Myocyte (in vitro differentiated cells): ENCODE results near the gene SRGAP1. TPM values are rescaled to one million over a fixed set of nuclear protein-coding genes. Genes with fewer than 3 reads are reported as not detected.
"Not testable (repeated sequence)": the region's sequence is repeated elsewhere in the genome, so short reads cannot be mapped to it uniquely, and the experiment has no call there.

Experiments used
- DNase-seq: peaks from one replicate; pipeline ENCODE4 v3.0.0-alpha.2; 2012; ENCODE audit warnings: low read depth
- total RNA-seq: library from RNA; depleted of rRNA; stranded (reverse); fragments of >200 nt; gene quantifications from 2 replicates; pipeline ENCODE4 v1.2.3, GENCODE V29; 2014

Gene SRGAP1
- total RNA-seq, 1 donor from 2014 or later, result 2.1 TPM

DNA sequence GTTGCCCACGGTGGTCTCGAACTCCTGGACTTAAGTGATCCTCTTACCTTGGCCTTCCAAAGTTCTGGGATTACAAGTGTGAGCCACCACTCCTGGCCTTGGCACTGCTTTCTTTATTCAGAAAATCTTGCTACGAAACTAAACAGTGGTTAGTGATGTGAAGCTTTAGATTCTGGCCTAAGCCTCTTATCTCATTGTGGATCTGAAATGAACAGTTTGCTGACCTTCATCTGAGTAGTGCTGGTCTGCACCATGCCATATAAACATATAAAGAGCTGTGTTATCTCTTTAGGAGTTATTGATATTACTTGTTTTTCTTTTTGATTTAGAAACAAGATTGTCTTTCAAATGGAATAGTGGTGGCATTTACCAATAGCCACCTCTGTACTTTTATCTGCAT lies 22.6 kb downstream of the SRGAP1 start:
- no peak for DNase-seq

DNA sequence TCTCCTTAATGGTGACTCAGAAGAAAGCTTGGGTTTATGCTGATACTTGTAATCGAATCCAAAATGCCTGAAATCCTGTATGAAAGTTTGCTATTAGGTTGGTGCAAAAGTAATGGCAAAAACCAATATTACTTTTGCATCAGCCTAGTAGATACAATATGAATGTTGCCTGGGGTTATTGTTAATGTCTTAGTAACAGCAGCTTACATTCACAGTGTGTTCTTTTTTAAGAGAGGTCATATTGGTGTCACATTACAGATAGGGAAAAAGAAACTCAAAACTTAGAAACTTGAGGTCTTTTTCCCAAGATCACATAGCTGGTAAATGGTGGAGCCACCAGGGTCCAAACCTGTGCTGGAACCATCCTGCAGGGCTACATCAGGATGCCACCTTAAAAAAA lies 25.2 kb downstream of the SRGAP1 start:
- DNase-seq, result no peak

DNA sequence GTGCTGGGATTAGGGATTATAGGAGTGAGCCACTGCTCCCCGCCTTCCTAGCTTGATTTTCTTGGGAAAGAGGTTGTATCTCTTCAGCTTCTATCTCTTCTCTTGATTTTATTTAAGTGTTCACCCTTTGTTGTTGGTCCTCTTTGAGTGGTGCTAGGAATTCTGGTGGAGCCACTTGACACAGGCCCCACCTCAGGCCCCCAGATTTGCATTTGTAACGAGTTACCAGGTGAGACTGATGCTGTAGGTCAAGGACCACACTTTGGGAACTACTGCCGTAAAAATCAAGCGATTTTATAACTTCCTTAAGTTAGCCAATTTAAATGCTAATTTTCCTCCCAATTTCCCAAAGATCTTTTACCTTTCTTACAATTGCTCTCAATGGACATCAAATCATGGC lies 26.3 kb downstream of the SRGAP1 start:
- no peak for DNase-seq

DNA sequence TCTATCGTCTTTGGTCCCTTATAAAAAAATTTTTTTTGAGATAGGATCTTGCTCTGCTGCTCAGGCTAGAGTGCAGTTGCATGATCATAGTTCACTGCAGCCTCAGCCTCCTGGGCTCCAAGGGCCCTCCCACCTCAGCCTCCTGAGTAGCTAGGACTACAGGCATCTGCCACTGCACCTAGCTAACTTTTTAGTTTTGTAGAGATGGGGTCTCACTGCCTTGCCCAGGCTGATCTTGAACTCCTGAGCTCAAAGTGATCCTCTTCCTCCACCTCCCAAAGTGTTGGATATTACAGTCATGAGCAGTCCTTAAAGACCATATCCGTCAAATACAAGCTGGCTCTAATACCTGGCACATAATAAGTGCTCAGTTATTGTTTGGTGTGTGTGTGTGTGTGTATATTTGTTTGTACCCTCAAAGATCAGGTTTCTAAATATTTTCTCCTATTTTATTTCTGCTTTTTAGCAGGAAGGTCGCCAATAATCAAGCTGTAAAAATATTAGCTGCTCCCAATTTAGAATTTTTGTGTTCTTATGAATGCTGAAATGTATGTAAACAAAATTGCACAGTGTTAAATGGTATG lies 30.5 kb downstream of the SRGAP1 start:
- no peak for DNase-seq

DNA sequence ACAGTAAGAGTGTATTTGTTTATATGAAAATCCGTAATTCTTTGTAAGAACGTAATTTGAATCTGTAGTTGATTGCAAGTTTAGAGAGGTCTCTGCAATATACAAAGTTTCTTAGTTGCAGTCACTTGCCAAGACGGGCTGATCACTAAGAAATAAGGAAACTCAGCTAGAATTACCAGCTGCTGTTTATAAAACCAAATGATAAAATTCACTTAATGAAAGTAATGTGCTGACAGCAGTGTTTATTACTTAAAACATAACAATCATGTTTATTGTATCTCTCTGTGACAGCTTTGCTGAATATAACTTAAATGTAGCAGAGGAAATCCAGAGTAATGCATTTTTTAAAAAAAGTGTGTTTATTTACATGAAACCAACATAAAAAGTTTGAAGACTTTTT lies 31.2 kb downstream of the SRGAP1 start:
- no peak for DNase-seq

DNA sequence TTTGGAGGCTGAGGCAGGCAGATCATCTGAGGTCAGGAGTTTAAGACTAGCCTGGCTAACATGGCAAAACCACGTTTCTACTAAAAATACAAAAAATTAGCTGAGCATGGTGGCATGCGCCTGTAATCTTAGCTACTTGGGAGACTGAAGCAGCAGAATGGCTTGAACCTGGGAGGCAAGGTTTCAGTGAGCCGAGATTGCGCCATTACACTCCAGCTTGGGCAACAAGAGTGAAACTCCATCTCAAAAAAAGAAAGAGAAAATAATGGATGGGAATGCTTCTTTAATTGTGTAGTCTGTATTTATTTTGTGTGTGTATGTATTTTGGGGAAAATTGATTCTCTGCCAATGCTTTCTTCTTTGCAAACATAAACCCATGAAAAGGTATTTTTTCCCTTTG lies 32.5 kb downstream of the SRGAP1 start:
- DNase-seq, result no peak

DNA sequence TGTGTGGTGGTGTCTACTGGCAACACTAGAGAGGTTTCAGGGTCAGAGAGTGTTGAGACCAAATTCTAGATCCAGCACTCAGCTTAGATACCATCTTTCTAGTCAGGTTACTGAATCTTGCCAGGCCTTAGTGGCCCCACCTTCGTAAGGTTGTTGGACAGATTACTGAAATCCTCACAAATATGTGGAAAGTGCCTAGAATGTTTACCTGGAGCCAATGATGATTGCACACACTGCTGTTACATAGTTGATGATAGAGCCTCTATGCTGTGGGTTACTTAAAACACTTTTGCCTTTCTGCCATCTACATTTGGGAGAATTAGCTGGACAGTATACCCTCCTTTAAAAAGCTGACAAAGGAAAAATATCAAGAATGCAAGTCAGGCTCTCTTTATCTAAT lies 33.2 kb downstream of the SRGAP1 start:
- no peak for DNase-seq

DNA sequence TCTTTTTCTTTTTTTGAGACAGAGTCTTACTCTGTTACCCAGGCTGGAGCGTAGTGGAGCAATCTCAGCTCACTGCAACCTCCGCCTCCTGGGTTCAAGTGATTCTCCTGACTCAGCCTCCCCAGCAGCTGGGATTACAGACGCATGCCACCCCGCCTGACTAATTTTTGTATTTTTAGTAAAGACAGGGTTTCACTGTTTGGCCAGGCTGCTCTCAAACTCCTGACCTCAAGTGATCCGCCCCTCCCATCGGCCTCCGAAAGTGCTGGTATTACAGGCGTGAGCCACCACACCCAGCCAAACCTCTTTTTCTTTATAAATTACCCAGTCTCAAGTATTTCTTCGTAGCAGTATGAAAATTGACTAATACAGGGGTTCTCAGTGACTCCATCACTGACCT lies 35.7 kb downstream of the SRGAP1 start:
- not testable (repeated sequence) for DNase-seq

DNA sequence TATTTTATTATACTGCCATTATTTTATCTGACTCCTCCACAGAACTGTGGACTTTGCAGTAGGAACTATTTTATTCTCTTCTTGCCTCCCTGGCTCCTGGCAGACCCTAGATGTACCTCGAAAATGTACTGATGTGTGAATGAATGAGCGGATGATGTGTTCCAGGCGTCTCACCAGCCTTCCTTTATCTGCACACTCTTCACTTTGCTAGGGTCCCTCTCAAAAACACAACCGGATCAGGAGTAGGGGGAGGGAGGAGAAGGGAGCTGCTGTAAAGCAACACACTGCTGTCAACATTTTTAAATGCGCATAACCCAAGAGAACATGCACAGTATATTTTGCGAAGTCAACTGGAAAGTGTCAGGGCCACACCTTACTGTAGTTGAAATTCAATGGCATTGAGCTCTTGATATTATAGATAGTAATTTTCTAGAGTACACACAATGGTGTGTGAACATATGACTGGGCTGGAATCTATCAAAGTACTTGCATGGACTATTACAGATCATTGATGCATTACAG lies 36.3 kb downstream of the SRGAP1 start:
- DNase-seq, result no peak

DNA sequence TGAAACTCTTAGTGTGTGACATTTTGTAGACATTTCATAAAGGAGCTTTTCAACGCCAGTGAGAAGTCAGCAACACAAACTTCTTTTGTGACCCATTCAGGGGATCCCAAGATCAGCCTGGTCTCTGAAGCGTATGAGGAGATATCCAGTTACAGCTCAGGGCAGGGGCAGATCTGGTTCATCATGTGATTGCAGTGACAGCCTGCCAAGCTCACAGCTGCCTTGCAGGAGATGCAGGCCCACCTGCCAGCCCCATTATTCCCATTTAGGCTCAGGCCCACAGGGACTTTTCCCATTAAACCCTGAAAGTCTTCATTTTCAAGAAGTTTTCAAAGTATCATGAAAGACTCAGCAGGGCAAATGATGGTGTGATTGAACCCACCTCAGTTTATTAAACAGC lies 38.3 kb downstream of the SRGAP1 start:
- DNase-seq, result peak; percentile 91

DNA sequence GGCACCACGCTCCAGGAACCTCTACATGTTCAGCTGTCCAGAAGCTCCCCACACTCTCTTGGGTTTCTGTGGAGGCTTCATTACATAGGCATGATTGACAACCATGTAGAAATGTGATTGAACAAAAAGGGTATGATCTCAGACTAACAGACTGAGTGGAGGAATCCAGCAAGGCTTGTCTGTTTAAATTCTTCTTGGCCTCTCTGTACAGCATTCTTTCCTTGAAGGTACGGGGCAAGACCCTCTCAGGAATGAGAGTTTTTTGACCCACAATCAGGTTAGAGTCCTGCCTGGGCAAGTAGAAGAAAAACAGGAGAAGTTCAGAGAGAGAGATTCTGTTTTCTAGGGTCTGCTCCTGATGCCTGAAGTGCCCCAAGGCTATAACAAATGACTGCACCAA lies 40.9 kb downstream of the SRGAP1 start:
- no peak for DNase-seq

DNA sequence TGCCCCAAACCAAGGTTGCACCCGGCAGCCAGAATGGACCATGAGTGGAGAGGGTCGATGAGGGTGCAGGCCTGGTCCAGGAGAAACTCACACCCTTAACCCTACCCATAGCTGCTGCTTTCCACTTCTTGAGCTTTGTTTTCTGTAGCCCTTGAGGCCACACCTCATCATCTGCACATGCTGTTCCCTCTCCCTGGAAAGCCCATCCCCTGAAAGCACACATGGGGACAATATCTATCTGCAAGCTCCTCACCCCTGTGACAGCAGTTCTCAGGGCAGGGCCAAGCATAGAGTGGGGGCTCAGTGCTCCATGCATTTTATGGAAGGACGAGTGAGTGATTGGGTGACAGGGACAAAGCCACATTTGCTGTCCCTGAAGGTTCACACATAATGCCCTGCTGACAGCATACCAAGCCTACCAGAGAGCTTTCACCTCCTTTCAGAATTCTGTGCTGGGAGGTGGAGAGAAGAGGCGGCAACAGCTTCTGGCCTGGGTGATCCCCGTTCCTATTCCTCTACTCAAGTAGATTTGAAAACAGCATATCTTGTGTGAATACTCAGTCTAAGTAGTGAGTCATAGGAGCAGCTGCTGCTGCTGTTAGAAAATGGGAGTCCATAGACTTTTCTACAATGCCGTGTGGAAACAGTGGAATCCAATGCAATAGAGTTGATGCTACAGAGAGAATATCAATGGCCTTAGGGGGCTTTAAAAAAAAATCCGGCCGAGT lies 44.6 kb downstream of the SRGAP1 start:
- peak; percentile 75 for DNase-seq

DNA sequence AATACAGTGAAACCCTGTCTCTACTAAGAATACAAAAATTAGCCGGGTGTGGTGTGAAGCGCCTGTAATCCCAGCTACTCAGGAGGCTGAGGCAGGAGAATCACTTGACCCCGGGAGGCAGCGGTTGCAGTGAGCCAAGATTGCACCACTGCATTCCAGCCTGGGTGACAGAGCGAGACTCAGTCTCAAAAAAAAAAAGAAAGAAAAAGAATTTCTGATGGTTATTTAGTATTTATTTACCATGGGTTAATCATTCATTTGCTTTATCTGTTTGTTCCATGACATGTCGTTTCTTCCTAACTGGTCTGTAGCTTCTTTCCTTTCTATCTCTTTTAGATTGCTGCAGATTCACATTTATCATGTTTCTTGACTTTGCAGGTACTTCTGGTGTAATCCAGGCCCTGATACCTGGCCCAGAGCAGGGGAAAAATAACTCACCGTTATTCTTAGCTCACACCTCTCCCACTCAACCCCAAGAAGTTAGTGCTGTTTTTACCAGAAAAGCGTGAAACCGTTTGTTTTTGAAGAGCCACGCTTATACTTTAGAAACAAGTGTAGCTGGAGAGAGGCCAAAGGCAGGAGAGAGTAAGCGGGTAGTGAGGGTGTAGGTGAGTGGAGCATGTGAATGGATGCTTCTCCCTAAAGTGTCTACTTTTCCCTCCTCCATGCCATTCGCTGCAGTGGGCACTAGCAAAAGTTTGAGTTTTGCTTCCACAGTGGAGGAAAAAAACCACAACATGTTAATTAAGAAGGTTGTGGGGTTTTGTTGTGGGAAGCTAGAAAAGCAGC lies 45.4 kb downstream of the SRGAP1 start:
- DNase-seq, result no peak

DNA sequence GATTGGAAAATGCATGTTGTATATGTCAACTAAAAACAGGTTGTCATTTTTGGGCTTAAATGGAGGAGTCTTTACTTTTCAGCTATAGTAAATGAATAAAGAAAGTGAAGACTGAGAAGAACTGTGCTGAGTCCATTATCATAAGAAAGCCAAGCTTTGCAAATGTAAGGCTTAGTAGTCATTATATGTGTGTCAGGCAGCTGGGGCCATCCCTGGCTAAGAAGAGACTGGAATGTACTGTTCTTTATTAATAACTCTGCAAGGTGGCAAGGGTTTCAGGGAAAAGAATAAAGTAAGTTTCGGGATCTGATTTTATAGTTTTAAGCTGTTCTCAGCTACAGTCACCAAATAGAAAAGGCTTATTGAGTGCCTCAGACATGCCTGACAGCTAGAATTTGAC lies 48.7 kb downstream of the SRGAP1 start:
- no peak for DNase-seq

DNA sequence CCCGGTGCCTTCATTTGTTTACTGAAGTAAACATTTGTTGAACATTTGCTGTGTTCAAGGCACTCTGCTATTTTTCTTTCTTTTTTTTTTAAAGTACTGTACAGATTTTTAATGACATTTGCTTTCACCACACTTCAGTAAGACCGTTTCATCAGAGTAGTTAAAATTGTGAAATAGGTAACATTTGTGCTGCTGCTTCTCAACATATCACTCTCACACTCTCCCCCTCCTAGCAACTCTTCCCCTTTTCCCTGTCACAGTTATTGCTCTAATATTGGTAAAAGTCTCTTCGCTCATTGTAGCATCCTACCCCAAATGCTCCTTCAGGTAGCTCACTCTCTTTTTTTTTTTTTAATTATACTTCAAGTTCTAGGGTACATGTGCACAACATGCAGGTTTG lies 49.6 kb downstream of the SRGAP1 start:
- DNase-seq, result no peak

DNA sequence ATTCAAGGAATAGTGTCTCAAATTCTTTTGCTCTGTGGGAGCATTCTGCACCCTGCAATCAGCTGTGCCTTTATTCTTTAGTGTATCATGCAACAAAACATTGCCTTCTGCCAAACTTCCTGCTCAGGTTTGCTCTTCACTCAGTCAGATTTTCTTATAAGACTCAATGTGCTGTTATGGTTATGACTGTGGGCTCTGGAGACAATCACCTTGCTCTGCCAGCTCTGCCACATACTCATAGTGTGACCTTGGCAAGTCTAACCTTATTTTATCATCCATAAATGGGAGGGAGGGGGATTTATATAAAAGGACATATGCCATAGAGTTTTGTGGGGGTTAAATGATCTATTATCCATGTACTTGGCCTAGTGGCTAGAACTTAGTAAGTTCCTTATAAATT lies 51.3 kb downstream of the SRGAP1 start:
- DNase-seq, result no peak

DNA sequence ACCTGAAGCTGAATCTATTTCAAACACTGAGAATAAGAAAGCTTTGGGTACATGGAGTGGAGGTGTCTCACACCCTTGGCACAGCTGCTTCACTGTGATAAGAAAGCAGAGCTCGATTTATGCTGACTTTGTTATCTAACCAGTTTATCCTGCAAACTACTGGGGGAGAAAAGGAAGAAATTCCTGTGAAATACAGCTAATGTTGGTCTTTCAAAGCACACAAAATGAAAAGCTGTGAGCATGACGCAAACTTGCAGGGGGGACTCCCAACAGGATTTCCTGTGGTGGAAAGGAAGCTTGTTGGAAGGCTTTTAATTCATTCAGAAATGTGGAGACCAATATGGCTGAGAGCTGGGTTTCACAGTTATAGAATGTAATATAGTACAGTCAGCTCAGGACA lies 53.4 kb downstream of the SRGAP1 start:
- DNase-seq, result no peak

DNA sequence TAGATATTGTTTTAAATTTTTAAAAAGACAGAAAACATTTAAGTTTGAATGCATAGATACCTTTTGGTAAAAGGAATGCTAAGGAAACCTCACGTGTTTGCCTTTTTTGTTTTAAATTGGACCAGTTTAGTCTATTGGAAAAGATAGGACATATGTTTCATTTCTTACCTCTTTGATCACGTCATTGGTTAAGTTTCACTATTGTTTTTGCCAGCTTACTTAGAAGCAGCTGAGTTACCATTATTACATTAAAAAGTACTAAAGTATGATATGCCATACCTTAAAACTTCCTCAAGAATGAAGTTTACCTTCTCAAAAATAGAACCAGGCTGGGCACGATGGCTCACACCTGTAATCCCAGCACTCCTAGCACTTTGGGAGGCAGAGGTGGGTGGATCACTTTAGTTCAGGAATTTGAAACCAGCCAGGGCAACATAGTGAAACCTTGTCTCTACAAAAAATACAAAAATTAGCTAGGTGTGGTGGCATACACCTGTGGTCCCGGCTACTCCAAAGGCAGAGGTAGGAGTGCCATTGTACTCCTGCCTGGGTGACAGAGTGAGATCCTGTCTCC lies 54.4 kb downstream of the SRGAP1 start:
- DNase-seq, result no peak

DNA sequence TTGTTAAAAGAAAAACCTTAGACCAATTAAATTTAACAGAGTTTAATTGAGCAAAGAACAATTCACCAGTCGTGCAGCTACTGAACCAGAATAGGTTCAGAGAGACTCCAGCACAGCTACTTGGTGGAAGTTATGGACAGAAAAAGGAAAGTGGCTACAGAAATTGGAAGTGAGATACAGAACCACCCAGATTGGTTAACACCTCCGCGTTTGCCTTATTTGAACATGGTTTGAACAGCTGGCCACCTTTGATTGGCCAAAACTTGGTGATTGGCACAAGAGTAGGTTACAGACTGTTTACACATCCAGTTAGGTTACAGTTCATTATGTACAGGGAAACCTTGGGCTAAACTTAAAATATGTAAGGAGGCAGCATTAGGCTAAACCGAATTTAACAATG lies 54.9 kb downstream of the SRGAP1 start:
- no peak for DNase-seq

DNA sequence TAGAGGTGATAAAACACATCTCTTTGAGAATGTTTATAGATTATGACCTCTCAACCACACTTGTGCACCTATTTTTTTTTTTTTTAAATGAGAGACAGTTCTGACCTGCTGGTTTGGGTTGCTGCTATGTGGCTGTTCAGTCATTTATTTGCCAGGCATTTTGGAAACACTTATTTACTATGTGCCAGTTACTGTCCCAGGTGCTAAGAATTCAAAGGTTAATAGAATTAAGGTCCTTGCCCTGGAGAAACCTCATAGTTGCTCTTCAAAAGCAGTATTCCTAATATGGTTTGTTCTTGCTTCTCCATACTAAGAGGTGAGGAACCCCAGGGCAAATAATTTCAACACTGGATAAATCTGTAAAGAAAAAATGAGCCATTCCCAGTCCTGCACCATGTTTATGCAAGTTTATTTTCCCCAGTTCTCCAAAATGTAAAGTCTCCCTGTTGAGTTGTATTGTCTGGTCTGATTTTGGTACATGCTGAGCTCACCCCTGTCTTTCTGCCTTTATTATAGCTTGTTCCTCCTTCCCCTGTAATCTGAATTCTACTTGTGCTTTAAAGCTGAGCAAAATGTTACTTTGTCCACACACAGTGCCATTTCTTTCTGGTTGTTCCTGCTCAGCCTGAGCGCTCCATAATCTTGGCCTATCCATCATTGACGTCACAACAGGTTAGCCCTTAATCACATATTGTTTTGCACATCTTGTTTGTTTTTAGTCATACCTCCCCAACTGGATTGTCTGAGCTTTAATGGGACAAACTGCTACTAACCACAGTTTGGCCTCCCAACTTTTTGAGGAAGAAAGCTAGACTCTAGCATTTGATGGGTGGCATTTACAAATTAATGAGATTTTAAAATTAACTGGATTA lies 56.7 kb downstream of the SRGAP1 start:
- DNase-seq, result no peak

DNA sequence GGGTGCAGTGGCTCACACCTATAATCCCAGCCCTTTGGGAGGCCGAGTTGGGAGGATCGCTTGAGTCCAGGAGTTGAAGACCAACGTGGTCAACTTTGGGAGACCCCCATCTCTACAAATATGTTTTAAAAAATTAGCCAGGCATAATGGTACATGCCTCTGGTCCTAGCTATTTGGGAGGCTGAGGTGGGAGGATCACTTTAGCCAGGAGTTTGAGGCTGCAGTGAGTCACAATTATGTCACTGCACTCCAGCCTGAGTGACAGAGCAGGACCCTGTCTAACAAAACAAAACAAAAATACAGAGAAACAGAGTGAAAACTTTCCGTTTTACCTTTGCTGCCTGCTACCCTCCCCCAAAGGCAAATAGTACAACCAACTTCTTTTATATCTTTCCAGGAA lies 60.2 kb downstream of the SRGAP1 start:
- DNase-seq, result no peak
